Coronary artery (tissue), 2 donors: ENCODE results near the gene C17orf78.
"Not testable (repeated sequence)": the region's sequence is repeated elsewhere in the genome, so short reads cannot be mapped to it uniquely, and the experiment has no call there.

Source experiments
- DNase-seq: peaks from one replicate; pipeline ENCODE4 v3.0.0-alpha.2; 2017; ENCODE audit warnings: low spot score
- H3K27ac ChIP-seq, 2 donors: fragments of 200-600 bp; sonication (generic); one replicate each; pipeline ENCODE4 v1.5.1; 2016 to 2019
- H3K4me3 ChIP-seq: fragments of 200-600 bp; sonication (generic); 2 replicates; pipeline ENCODE4 v1.5.1; 2016; ENCODE audit warnings: mild to moderate bottlenecking, moderate library complexity
- TF ChIP-seq, protein P1 (sequence below): fragments of 200-600 bp; sonication (generic); IDR thresholded peaks from one replicate; pipeline ENCODE4 v1.5.1; 2019; ENCODE audit warnings: antibody characterized with exemption

Gene C17orf78

DNA sequence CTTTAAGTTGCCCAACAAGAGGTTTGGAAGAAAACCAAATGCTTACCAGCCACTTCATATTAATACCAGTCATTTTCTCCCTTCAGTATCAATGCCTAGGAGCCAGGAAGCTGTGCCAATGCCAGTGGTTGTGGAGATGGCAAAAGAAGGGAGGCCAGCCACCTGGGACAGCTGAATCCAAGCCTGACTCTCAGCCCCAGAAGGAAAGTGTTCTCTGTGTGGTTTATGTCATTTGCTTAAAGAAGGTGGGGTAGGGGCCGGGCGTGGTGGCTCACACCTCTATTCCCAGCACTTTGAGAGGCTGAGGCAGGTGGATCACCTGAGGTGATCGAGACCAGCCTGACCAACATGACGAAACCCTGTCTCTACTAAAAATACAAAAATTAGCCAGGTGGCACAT is 13.4 kb downstream of the C17orf78 start:
- no peak for DNase-seq
- H3K27ac ChIP-seq = no peak overlapping the region
- H3K4me3 ChIP-seq = no peak overlapping the region
- TF ChIP-seq, protein P1, sequence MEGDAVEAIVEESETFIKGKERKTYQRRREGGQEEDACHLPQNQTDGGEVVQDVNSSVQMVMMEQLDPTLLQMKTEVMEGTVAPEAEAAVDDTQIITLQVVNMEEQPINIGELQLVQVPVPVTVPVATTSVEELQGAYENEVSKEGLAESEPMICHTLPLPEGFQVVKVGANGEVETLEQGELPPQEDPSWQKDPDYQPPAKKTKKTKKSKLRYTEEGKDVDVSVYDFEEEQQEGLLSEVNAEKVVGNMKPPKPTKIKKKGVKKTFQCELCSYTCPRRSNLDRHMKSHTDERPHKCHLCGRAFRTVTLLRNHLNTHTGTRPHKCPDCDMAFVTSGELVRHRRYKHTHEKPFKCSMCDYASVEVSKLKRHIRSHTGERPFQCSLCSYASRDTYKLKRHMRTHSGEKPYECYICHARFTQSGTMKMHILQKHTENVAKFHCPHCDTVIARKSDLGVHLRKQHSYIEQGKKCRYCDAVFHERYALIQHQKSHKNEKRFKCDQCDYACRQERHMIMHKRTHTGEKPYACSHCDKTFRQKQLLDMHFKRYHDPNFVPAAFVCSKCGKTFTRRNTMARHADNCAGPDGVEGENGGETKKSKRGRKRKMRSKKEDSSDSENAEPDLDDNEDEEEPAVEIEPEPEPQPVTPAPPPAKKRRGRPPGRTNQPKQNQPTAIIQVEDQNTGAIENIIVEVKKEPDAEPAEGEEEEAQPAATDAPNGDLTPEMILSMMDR = no peak

DNA sequence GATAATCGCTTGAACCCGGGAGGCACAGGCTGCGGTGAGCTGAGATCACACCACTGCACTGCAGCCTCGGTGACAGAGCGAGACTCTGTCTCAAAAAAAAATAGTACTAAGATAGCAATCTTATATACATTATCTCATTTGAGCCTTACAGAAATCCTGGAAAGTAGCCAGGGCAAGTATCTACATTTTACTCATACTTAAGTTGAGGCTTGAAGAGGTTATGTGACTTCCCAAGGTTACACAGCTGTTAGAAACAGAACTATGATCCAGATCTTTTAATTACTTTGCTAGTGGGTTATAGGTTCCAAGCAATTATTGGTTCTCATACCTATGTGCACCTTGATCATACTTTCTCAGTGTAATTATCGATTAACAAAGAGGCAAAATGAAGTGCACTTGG is 15.4 kb downstream of the C17orf78 start:
- DNase-seq = no peak
- Histone ChIP-seq H3K27ac (peak overlapping the region in 1 of 2 donors; percentile 27), H3K4me3 (no peak overlapping the region)
- TF ChIP-seq, protein P1 = no peak

DNA sequence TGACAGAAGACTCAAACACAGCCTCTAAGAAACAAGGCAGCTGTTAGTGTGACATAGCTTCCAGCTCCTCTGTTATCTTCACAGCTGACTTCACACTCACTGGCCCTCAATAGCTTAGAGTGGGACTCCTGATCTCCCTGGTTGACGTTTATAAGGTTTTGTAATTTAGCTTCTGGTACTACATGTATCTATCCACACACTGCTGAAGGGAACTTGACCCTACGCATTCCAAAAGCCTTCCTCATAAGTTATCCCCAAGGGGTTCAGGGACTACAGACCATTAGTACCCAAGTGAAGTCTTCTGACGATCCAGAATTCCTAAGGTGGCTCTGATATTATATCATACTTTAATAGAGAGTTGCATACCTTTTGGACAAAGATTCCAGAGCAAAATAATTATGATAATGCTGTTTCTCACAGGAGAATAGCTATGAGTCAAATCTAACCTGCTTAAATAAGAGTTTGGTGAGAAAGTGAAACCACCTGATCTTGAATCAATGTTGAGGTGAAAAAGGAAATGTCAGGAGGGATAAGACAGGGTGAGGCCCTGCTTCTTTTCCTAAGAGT is 16.3 kb downstream of the C17orf78 start:
- DNase-seq = no peak
- H3K27ac ChIP-seq = peak overlapping the region in 1 of 2 donors; percentile 27
- H3K4me3 ChIP-seq = no peak overlapping the region
- TF ChIP-seq, protein P1 = no peak

DNA sequence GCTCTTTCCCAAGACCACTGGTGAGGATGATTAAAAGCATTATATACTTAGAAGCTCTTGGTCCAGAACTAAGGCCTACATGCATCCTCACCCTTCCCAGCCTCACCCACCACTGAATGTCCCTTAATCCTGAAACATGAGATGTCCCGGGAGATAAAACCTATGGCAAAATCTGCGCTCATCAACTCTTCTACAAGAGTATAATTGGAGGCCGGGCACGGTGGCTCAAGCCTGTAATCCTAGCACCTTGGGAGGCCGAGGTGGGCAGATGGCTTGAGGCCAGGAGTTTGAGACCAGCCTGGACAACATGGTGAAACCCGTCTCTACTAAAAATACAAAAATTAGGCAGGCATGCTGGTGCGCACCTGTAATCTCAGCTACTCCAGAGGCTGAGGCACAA is 17.6 kb downstream of the C17orf78 start:
- H3K4me3 ChIP-seq = no peak overlapping the region
- no peak overlapping the region for H3K27ac ChIP-seq
- TF ChIP-seq, protein P1 = no peak
- DNase-seq = no peak

DNA sequence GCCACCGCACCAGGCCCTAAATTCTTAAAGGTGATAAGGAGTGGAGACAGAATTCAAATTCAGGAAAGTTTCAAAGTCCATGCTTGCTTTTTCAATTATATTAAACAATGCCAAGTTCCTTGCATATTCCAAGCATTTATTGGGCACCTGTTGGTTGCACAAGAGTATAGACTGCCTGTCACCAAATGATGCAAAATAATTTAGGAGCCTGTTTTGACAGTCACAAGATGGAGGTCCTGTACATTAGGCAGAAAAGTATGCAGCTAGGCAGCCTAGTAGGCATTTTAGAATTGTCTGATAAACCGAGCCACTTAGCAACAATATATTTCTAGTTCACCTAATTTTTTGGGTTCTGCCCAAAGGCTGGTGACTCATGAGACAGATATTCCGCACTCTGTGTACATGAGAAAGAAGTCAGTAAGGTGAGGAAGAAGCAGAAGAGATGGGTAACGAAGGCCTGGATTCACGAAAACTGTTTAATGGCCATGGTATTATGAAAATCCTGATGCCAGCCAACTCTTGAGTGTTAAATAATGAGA is 23.5 kb downstream of the C17orf78 start:
- no peak for DNase-seq
- H3K27ac ChIP-seq = no peak overlapping the region
- TF ChIP-seq, protein P1 = no peak

DNA sequence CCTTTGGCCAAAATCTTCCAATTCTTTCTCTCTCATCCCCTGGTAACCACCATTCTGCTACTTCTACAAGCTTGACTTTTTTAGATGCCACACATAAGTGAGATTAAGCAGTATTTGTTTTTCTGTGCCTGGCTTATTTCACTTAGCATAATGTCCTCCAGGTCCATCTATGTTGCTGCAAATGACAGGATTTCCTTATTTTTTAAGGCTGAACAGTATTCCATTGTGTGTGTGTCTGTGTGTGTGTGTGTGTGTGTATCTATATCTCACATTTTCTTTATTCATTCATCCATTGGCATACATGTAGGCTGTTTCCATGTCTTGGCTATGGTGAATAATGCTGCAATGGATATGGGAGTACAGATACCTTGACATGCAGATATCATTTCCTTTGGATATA is 24.7 kb downstream of the C17orf78 start:
- DNase-seq = no peak
- TF ChIP-seq, protein P1 = no peak
- Histone ChIP-seq H3K4me3 (no peak overlapping the region), H3K27ac (no peak overlapping the region)

More for the DNA sequence above, 23.5 kb downstream of the C17orf78 start:
- no peak overlapping the region for H3K4me3 ChIP-seq

DNA sequence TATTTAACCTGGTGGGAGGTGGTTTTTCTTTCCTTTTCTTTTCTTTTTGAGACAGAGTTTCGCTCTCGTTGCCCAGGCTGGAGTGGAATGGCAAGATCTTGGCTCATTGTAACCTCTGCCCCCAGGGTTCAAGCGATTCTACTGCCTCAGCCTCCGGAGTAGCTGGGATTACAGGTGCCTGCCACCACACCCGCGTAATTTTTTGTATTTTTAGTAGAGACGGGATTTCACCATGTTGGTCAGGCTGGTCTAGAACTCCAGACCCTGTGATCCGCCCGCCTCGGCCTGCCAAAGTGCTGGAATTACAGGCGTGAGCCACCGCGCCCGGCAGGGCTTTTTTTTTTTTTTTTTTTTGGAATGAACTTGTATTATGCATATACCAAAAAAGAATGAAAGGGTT is 29.7 kb downstream of the C17orf78 start:
- H3K27ac ChIP-seq, DNase-seq: not testable (repeated sequence)
- H3K4me3 ChIP-seq = peak overlapping the region; percentile 93
